ENCODE measurements around the gene TRIM8.

The TRIM8 gene

DNA sequence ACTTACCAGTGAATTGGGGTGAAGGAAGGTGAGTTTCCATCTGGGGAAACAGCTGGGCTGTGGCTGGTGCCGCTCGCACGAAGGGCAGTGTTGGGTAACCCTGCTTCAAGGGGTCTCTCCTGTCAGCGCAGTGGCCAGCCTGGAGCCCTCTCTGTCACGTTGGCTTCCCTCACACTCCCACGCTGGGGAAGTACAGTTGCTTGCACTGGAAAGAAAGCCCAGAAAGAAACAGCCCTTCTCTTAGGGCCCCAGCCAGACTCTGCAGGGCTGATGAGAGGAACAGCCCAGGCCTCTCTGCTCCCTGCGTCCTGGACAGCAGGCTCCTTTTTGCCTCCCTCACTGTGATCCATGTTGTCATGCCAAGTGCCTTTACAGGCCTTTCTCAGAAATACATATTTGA is 40.3 kb upstream of the TRIM8 start:
- H3K4me3 ChIP-seq (ENCODE audit: low read depth in 1 of 2, low read length in 2 of 2) = no peak overlapping the region
- H3K36me3 ChIP-seq (ENCODE audit: control insufficient read depth in 1 of 2, insufficient read depth in 2 of 2, low read length in 2 of 2) = peaks cover under 1 to 42% of the 10 kb centered on the region in 2 donors
- H3K27me3 ChIP-seq (ENCODE audit: low read depth, low read length) = no peaks in the 10 kb centered on the region
- H3K27ac ChIP-seq (ENCODE audit: low read length) = peak overlapping the region; percentile 52
- no peaks in the 10 kb centered on the region for H3K9me3 ChIP-seq (ENCODE audit: control insufficient read depth in 1 of 2, low read length in 2 of 2)
- H3K4me1 ChIP-seq (ENCODE audit: control insufficient read depth in 1 of 2, insufficient read depth in 2 of 2, low read length in 2 of 2) = peaks cover 0 to 4% of the 10 kb centered on the region in 2 donors

DNA sequence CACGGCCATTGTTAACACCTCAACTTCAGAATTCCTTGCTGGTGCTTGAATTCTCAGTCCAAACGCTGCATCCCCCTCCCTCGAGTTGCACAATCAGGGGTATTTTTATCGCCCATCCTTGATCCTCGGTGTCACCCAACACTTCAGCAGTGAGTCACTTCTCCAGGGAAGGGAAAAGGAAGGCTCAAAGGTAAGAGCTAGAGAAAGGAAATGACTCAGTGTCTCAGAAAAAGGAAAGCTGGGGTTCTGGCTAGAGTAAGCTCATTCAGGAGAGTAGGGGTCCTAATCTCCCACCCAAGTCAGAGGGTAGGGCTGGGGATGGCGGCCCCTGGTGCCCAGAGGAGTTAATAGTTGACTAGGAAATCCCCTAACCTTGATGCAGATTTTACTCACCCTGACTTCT is 39.8 kb upstream of the TRIM8 start:
- peaks cover 0 to 37% of the 10 kb centered on the region in 2 donors for H3K36me3 ChIP-seq (ENCODE audit: control insufficient read depth in 1 of 2, insufficient read depth in 2 of 2, low read length in 2 of 2)
- H3K27me3 ChIP-seq (ENCODE audit: low read depth, low read length) = no peaks in the 10 kb centered on the region
- H3K27ac ChIP-seq (ENCODE audit: low read length) = peak overlapping the region; percentile 52
- H3K4me3 ChIP-seq (ENCODE audit: low read depth in 1 of 2, low read length in 2 of 2) = no peak overlapping the region
- peaks cover 0 to 4% of the 10 kb centered on the region in 2 donors for H3K4me1 ChIP-seq (ENCODE audit: control insufficient read depth in 1 of 2, insufficient read depth in 2 of 2, low read length in 2 of 2)
- H3K9me3 ChIP-seq (ENCODE audit: control insufficient read depth in 1 of 2, low read length in 2 of 2) = no peaks in the 10 kb centered on the region

DNA sequence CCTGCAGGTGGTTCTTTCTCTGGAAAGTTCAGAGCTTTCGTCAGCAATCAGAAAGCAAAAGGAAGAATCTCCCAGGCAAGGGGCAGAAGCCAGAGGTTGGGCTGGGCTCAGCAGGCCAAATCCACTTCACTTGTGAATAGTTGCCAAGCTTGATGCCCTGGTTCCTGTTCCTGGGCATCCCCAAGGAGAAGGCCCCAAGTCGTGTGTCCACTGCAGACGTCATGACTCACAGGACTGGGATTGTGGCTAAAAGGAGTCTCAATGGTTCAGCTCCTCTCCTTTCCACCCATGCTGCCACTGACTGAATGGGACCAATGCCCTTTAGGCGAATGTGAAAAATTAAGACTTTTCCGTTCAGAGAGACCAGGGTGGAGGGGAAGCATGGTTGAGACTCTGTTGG is 38.6 kb upstream of the TRIM8 start:
- Histone ChIP-seq H3K27me3 (ENCODE audit: low read depth, low read length) (no peaks in the 10 kb centered on the region), H3K36me3 (ENCODE audit: control insufficient read depth in 1 of 2, insufficient read depth in 2 of 2, low read length in 2 of 2) (peaks cover 0 to 32% of the 10 kb centered on the region in 2 donors), H3K4me1 (ENCODE audit: control insufficient read depth in 1 of 2, insufficient read depth in 2 of 2, low read length in 2 of 2) (no peaks in the 10 kb centered on the region), H3K4me3 (ENCODE audit: low read depth in 1 of 2, low read length in 2 of 2) (no peak overlapping the region), H3K9me3 (ENCODE audit: control insufficient read depth in 1 of 2, low read length in 2 of 2) (no peaks in the 10 kb centered on the region), H3K27ac (ENCODE audit: low read length) (no peak overlapping the region)

DNA sequence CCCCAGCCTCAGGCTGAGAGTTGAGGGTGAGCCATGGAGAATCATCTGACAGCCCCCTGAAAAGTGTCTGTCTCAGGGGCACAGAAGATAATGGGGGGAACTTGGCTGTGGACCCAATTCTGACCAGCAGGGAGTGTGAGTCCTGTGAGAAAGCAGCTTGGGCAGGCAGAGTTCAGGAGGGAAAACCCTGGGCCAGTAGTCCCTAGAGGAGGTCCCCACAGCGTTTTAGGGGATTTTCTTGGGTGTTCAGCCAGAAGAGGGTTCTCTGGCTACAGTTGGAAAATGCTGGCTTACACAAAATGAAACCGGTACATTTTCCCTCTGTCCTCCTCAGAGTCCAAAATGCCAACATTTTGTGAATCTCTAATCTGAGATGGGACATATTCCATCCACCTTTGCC is 35.8 kb upstream of the TRIM8 start:
- Histone ChIP-seq H3K9me3 (ENCODE audit: control insufficient read depth in 1 of 2, low read length in 2 of 2) (no peaks in the 10 kb centered on the region), H3K36me3 (ENCODE audit: control insufficient read depth in 1 of 2, insufficient read depth in 2 of 2, low read length in 2 of 2) (peaks cover 0 to 11% of the 10 kb centered on the region in 2 donors), H3K27ac (ENCODE audit: low read length) (no peak overlapping the region), H3K4me1 (ENCODE audit: control insufficient read depth in 1 of 2, insufficient read depth in 2 of 2, low read length in 2 of 2) (peaks cover 14 to 16% of the 10 kb centered on the region in 2 donors), H3K4me3 (ENCODE audit: low read depth in 1 of 2, low read length in 2 of 2) (no peak overlapping the region), H3K27me3 (ENCODE audit: low read depth, low read length) (no peaks in the 10 kb centered on the region)

DNA sequence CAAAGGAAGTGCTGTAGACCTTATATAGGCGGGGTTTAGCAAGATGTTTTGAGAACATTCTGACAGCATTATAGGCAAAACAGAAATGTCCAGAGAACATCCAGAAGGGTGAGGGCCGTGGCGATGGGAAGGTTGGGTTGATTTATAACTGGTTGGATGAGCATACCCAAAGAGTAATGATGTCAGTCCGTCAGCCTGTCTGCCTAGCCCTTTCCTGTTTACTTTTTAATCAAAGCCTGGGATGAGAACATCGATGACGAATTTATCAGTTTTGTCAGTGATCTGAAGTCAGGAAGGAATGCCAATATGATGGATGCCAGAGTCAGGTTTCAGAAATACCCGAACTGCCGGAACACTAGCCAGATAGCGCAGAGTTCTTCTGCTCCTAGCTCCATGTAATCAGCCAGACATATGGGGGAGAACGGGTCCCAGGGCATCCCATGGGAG is 33.8 kb upstream of the TRIM8 start:
- Histone ChIP-seq H3K4me3 (ENCODE audit: low read depth in 1 of 2, low read length in 2 of 2) (no peak overlapping the region), H3K4me1 (ENCODE audit: control insufficient read depth in 1 of 2, insufficient read depth in 2 of 2, low read length in 2 of 2) (peaks cover 14 to 29% of the 10 kb centered on the region in 2 donors)

DNA sequence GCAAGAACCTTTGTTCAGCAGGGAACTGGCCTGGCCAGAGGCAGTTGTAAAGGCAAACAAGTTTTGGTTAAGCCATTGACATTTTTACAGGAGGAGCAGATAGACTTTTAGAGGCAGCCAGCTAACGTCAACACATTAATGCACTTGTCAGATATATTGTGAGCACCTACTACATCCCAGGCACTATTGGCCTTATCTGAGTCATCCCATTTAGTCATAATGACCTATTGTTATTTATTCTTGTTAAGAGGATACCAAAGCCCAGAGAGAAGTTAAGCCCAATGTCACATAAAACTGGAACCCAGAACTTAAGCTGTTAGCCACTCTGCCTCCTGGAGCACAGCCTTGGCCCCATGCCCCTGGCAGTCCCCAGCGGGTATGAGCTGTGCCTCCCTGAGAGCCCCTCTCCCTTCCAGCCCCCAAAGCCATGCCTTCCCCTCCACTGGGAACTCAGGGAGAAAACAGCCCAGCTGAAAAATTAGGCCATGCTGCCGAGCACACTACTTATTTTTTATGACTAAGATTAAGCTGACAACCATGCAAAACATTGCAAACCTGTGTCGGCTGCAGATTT is 32.7 kb upstream of the TRIM8 start:
- no peaks in the 10 kb centered on the region for H3K9me3 ChIP-seq (ENCODE audit: control insufficient read depth in 1 of 2, low read length in 2 of 2)
- no peaks in the 10 kb centered on the region for H3K27me3 ChIP-seq (ENCODE audit: low read depth, low read length)
- no peak overlapping the region for H3K4me3 ChIP-seq (ENCODE audit: low read depth in 1 of 2, low read length in 2 of 2)
- peaks cover 16 to 31% of the 10 kb centered on the region in 2 donors for H3K4me1 ChIP-seq (ENCODE audit: control insufficient read depth in 1 of 2, insufficient read depth in 2 of 2, low read length in 2 of 2)
- H3K36me3 ChIP-seq (ENCODE audit: control insufficient read depth in 1 of 2, insufficient read depth in 2 of 2, low read length in 2 of 2) = peaks cover 0 to 3% of the 10 kb centered on the region in 2 donors
- H3K27ac ChIP-seq (ENCODE audit: low read length) = no peak overlapping the region

More for the DNA sequence above, 33.8 kb upstream of the TRIM8 start:
- Histone ChIP-seq H3K36me3 (ENCODE audit: control insufficient read depth in 1 of 2, insufficient read depth in 2 of 2, low read length in 2 of 2) (no peaks in the 10 kb centered on the region), H3K27ac (ENCODE audit: low read length) (no peak overlapping the region), H3K9me3 (ENCODE audit: control insufficient read depth in 1 of 2, low read length in 2 of 2) (no peaks in the 10 kb centered on the region), H3K27me3 (ENCODE audit: low read depth, low read length) (no peaks in the 10 kb centered on the region)

DNA sequence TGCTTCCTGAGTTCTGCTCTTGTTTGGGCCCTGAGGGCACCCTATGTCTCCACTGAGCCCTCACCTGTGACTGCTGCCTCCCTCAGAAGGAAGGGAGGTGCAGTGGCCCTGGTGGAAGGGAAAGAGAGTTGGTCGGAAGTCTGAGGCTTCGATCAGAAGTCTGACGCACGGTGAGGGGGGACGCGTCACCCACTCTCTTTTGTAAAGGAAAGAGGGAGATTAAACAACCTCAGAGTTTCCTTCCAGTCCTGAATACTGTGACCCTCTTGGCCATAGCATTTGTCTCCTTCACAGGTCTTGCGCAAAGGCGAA is 31.4 kb upstream of the TRIM8 start:
- peaks cover 10 to 14% of the 10 kb centered on the region in 2 donors for H3K36me3 ChIP-seq (ENCODE audit: control insufficient read depth in 1 of 2, insufficient read depth in 2 of 2, low read length in 2 of 2)
- peaks cover 16 to 40% of the 10 kb centered on the region in 2 donors for H3K4me1 ChIP-seq (ENCODE audit: control insufficient read depth in 1 of 2, insufficient read depth in 2 of 2, low read length in 2 of 2)
- peak overlapping the region; percentile 46 for H3K27ac ChIP-seq (ENCODE audit: low read length)
- no peaks in the 10 kb centered on the region for H3K27me3 ChIP-seq (ENCODE audit: low read depth, low read length)
- H3K9me3 ChIP-seq (ENCODE audit: control insufficient read depth in 1 of 2, low read length in 2 of 2) = no peaks in the 10 kb centered on the region
- no peak overlapping the region for H3K4me3 ChIP-seq (ENCODE audit: low read depth in 1 of 2, low read length in 2 of 2)

DNA sequence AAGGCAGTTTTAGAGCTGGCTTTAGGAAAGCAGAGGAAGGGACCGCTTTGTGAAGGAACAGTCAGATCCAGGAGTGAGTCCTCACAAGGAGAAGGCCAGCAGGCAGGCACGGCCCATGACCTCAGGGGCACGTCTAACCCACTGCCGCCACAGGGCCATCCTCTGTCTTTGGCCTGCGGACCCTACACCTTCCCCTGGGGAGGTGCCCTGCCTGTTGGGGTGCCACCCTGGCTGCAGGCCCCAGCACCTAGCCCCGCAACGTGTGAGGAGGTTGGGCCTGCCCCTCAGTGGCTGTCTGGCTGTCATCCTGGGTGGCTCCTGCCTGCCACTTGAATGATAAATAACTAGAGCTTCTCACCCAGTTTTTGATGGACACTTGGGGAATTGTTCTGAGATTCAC is 31.0 kb upstream of the TRIM8 start:
- Histone ChIP-seq H3K27ac (ENCODE audit: low read length) (peak overlapping the region; percentile 46), H3K4me3 (ENCODE audit: low read depth in 1 of 2, low read length in 2 of 2) (no peak overlapping the region), H3K36me3 (ENCODE audit: control insufficient read depth in 1 of 2, insufficient read depth in 2 of 2, low read length in 2 of 2) (peaks cover 14% of the 10 kb centered on the region in 2 donors), H3K9me3 (ENCODE audit: control insufficient read depth in 1 of 2, low read length in 2 of 2) (no peaks in the 10 kb centered on the region), H3K27me3 (ENCODE audit: low read depth, low read length) (no peaks in the 10 kb centered on the region), H3K4me1 (ENCODE audit: control insufficient read depth in 1 of 2, insufficient read depth in 2 of 2, low read length in 2 of 2) (peaks cover 16 to 40% of the 10 kb centered on the region in 2 donors)

DNA sequence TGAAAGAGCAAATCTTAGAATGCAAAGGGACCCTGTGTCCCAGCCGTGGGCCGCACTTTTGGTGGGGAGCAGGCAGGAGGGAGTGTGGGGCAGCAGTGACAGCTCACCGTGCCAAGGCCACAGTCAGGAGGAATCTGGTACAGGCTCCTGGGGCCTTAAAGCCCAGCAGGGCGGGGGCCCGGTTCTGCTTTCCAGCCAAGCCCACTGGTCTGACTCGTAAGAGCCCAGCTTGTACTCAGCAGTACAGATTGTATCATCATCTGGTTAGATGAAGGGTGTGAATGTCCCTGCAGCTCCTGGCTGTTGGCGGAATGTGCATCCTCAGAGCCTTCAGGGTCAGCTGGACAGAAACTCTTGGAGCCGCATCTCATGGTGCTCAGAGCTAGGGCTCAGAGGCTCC is 30.5 kb upstream of the TRIM8 start:
- Histone ChIP-seq H3K36me3 (ENCODE audit: control insufficient read depth in 1 of 2, insufficient read depth in 2 of 2, low read length in 2 of 2) (peaks cover 14 to 18% of the 10 kb centered on the region in 2 donors), H3K9me3 (ENCODE audit: control insufficient read depth in 1 of 2, low read length in 2 of 2) (no peaks in the 10 kb centered on the region), H3K4me1 (ENCODE audit: control insufficient read depth in 1 of 2, insufficient read depth in 2 of 2, low read length in 2 of 2) (peaks cover 16 to 40% of the 10 kb centered on the region in 2 donors), H3K4me3 (ENCODE audit: low read depth in 1 of 2, low read length in 2 of 2) (no peak overlapping the region), H3K27ac (ENCODE audit: low read length) (no peak overlapping the region), H3K27me3 (ENCODE audit: low read depth, low read length) (no peaks in the 10 kb centered on the region)

DNA sequence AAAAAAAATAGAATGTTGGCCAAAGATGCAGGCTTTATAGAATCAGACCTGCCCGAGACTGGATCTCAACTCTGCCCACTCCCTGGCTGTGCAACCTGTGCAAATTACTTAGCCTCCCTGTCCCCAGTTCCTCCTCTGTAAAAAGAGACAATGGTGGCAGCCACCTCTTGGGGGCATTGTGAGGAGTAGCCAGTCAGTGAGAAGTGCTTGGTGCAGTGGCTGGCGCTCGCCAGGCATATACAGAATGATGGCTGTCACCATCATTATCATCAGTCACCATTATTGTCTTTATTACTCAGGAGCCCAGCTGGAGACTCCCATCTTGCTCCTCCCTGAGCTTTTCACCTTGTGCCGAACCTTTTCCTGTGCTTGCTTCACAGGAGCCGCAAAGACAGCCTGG is 29.4 kb upstream of the TRIM8 start:
- no peaks in the 10 kb centered on the region for H3K27me3 ChIP-seq (ENCODE audit: low read depth, low read length)
- H3K4me3 ChIP-seq (ENCODE audit: low read depth in 1 of 2, low read length in 2 of 2) = no peak overlapping the region
- H3K27ac ChIP-seq (ENCODE audit: low read length) = no peak overlapping the region
- H3K9me3 ChIP-seq (ENCODE audit: control insufficient read depth in 1 of 2, low read length in 2 of 2) = no peaks in the 10 kb centered on the region
- peaks cover 14 to 19% of the 10 kb centered on the region in 2 donors for H3K36me3 ChIP-seq (ENCODE audit: control insufficient read depth in 1 of 2, insufficient read depth in 2 of 2, low read length in 2 of 2)
- H3K4me1 ChIP-seq (ENCODE audit: control insufficient read depth in 1 of 2, insufficient read depth in 2 of 2, low read length in 2 of 2) = peaks cover 22 to 50% of the 10 kb centered on the region in 2 donors

DNA sequence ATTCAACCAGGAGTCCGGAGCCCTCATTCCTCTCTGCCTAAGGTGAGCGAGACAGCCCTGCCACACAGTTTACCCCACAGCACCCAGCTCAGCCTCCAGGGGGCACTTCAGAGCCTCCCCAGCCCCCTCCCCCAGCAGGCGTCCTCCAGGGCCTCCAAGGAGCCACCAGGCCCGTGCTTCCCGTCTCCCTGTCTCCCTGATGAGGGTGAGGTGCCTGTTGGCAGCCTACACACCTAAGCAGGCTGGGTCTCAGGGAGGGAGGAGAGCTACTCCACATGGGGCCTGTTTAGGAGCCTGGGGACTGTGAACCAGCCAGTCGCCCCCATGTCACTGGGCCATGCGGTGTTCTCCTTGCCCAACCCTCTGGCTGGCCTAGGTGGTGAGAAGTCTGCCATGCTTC is 28.9 kb upstream of the TRIM8 start:
- Histone ChIP-seq H3K4me1 (ENCODE audit: control insufficient read depth in 1 of 2, insufficient read depth in 2 of 2, low read length in 2 of 2) (peaks cover 26 to 55% of the 10 kb centered on the region in 2 donors), H3K4me3 (ENCODE audit: low read depth in 1 of 2, low read length in 2 of 2) (no peak overlapping the region), H3K27ac (ENCODE audit: low read length) (no peak overlapping the region), H3K27me3 (ENCODE audit: low read depth, low read length) (no peaks in the 10 kb centered on the region), H3K36me3 (ENCODE audit: control insufficient read depth in 1 of 2, insufficient read depth in 2 of 2, low read length in 2 of 2) (peaks cover 14 to 19% of the 10 kb centered on the region in 2 donors), H3K9me3 (ENCODE audit: control insufficient read depth in 1 of 2, low read length in 2 of 2) (no peaks in the 10 kb centered on the region)
